Stimulated activated CD8-positive, alpha-beta memory T cell treated with anti-CD3 and anti-CD28 coated beads, Interleukin-4, amount 100 ng/mL, for 48 hours (primary cell): ENCODE results near the gene MVB12B.
"Not testable (repeated sequence)": the region's sequence is repeated elsewhere in the genome, so short reads cannot be mapped to it uniquely, and the experiment has no call there.

ENCODE experiments used
- DNase-seq: peaks from one replicate; pipeline ENCODE4 v3.0.0-alpha.2; 2020

The MVB12B gene

GRCh38 chr9:126526218-126527108 is 199.8 kb downstream of the MVB12B start:
- DNase-seq = no peak

DNA sequence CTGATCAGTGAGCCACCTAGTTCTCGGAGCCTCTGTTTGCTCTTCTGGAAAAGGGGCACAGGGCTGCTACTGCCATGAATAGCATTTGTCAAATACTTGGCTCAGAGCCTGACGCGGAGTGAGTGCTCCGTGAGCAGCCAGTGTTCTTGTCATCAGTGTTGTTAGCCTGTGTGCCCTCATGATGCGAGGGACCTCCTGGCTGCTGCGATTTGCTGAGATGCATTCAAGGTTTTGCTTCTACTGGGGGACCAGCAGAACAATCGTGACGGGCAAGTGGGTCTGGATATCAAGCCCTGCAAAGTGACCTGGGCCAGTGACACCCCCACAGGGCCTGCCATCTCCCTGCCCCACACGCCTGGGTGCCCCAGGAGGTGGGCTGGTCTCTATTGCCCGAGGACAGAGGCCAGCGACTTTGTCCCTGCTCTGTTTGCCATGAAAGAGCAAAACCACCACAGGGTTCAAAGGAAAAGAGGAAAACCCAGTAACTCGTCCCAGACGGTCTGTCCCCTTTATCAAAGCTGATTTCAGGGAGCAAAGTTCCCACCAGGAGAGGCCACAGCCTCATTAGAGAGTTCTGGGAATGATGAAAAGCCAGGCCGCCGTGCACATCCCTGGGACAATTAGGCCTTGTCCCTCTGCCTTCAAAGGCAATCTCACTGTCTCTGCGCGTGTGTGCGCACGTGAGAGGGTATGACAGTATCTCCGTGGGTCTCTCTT is 200.6 kb downstream of the MVB12B start:
- DNase-seq = no peak

DNA sequence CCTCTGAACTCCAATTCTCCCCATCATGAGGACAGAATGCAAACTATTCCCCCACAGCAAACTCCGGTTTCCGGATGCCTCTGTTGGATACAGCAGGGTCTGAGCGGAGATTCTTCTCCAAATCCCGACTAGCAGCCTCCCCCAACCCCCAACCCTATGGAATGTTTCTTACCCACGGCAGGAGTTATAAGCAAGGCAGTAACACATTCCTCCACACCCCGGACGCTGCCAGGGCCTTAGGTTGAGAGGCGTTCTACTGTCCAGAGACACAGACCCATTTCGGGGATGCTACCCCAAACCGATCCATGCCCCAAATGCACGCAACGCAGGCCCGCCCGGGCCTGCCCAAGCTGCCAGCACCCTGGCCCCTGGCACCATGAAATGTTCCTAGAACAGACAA is 201.5 kb downstream of the MVB12B start:
- no peak for DNase-seq

- no peak for DNase-seq
Measured at GRCh38 chr9:126528915-126529314, 202.3 kb downstream of the MVB12B start.

GRCh38 chr9:126531035-126531571 is 204.5 kb downstream of the MVB12B start:
- DNase-seq = no peak

- no peak for DNase-seq
Measured at GRCh38 chr9:126531591-126531990, 205.0 kb downstream of the MVB12B start.

DNA sequence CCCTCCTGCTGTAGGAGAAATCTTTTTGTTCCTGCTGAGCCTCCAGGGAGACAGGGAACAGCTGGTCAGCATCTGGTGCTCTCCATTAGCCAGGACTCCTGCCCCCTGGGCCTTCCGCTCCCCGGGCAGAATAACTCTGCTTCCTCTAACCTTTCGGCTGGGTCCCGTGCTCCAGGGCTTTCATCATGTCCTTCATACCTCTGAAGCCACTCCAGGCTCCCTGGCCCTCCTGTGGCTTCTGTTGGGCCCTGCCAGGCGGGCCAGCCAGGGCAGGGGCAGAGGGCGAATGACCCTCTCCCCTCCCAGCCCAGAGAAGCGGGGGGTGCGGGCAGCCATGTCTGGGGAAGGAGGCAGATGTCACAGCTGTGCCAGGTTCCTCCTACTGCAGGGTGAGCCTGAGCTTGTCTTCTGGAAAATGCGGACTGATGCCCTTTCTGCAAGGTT is 205.4 kb downstream of the MVB12B start:
- DNase-seq = no peak

DNA sequence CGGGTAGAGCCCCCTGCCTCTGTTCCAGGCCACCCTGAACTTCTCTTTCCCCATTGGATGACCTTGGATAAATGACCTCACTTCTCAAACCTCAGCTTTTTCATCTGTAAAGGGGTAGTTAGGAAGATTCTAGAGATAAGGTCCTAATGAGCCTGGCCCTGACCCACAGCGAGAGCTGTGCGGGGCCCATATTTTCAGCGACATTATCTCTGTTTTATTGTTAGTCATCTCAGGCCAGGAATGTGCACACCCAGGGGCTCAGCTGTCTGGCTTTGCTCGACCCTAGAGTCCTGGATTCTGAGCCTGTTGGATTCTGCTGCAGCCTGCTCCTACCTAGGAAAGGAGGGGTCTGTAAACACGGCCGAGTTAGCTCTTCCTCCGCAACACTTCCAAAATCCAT is 205.9 kb downstream of the MVB12B start:
- no peak for DNase-seq

- DNase-seq = no peak
Measured at GRCh38 chr9:126532951-126533925, 206.6 kb downstream of the MVB12B start.

- no peak for DNase-seq
Measured at GRCh38 chr9:126533926-126534310, 207.3 kb downstream of the MVB12B start.

DNA sequence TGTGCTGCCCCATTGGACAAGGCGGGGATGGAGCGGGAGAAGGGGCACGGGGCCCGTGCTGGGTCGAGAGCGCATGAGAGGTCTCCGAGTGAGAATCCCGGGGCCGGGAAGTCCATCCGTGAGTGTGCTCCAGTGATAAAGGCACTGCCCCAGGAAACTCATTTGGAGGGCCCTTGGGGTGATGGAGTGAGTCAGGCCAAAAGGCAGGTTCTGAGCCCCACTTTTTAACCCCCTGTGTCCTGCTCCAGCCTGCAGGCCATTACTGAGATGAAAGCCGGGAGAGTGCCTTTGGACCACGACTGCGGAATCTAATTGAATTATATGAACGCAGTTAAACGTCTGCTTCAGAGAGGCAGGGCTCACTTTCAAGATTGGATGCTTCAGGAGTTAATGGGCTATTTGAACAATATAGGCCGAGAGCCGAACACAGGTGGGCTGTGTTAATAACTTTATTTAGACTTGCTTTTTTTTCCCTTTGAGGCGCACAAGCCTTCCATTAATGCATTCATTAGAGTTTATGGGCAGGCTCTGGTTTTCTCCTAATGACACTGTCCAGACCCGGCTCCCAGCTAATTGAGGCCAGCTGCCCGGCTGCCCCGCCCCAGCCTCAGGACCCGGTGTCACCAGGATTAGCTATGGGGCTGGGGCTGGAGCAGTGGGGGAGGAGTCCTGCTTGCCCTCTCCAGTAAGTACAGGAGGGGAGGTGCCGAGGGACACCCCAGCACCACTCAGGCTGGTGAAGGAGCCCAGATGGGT is 208.0 kb downstream of the MVB12B start:
- no peak for DNase-seq

- no peak for DNase-seq
Measured at GRCh38 chr9:126536131-126536530, 209.5 kb downstream of the MVB12B start.

DNA sequence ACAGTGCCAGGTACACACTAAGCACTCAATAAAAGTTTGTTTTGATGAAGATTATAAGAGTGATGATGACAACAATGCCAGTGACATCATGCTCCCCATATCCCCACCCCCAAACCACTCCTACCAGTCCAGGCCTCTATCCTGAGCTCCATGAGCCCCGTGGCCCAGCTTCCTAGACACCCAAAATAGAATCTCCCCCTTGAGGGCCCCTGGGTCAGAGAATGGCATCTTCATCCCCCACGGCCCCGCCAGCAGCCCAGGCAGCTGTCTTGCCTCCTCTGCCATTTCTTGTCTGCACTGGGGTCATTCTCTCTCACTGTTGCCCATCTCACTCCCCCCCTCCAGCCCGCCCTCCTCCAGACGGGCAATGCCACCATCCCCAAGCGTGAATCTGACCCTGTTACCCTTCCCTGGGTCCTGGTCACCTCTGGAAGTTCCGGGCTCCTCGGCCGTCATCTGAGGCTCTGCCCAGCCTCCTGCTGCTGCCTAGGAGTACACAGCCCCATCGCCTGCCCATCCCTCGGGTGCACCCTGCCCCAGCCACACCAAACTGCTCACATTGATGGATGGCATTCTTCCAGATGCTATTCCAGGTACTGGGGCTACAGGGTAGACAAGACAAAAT is 210.3 kb downstream of the MVB12B start:
- no peak for DNase-seq

DNA sequence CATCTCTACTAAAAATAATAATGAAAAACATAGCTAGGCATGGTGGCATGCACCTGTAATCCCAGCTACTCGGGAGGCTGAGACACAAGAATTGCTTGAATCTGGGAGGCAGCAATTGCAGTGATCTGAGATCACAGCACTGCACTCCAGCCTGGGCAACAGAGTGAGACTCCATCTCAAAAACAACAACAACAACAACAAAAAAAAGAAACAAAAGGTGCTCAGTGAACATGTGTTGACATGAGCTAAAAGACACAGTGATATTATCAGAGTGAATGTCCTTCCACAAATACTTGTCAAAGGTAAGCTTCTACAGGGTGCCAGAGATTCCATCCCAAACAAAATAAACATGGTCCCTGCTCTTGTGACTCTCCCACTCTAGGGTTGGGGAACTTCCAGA is 211.9 kb downstream of the MVB12B start:
- DNase-seq = no peak

- not testable (repeated sequence) for DNase-seq
Measured at GRCh38 chr9:126540398-126540797, 213.8 kb downstream of the MVB12B start.

GRCh38 chr9:126543490-126543889 is 216.9 kb downstream of the MVB12B start:
- DNase-seq = no peak

DNA sequence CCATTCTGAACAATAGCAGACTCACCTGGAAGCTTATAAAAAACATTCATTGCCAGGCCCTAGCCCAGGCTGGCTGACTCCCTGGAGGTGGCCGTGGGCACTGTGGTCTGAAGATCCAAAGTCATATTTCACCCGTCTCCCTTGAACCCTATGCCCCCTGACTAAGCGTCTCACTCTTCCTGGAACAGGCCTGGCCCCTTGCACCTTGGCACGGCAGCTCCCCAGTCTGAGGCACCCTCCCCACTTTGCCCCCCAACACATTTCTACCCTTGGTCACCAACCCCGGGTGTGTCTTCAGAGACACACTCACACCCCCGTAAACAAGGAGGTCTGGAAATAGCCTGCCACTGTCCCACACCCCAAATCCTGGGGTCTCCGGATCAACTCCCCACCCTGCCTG is 218.5 kb downstream of the MVB12B start:
- no peak for DNase-seq

DNA sequence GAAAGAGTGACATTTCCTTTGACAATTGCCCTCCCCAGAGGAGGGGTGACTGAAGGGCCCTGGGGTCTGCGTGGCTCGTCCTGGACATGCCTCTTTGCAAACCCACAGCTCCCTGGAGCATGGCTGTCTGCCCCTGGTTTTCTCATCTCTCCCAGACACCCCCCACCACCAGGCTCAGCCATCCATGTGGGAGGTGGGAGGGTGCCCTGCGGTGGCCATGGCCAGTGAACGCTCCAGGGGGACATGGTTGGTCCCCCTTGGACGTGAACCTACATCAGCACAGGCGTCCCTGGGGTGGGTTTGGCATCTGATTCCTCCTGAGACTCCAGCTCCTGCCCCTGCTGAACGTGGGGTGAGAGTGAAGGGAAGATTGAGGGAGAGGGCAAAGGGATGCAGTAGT is 219.4 kb downstream of the MVB12B start:
- DNase-seq = no peak

- DNase-seq = no peak
Measured at GRCh38 chr9:126548312-126548711, 221.7 kb downstream of the MVB12B start.

DNA sequence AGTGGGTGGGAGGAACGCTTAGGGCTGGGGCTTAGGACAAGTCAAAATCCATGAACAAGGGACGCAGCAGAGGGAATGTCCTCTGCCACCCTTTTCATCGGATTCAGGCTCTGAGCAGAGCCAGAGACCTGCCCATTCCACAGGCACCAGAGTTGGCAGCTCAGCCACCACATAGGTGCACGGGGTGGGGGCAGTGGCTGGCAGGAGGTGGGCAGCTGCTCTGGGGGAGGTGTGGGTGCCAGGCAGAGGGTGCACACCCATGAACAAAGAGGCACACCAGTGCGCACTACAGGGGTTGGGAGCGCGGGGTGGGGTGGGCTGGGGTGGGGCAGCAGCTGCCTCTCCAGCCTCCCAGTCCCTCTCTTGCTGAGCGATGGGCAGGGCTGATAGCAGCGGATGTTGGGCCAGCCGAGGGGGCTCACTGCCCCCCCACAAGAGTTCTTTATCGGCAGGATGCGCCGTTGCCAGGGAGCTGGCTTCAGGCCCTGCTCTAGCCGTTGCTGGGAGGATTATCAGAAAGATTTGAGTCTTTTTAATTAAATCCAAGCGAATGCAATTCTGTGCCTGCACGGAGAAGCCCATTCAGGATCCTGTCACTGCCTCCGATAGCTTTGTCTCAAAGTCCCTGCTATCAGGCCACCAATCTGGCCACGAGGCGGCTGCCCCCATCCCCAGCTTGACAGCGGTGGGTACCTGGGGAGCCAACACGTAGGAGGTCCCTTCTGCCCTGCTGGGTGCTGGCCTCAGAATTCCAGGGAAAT is 222.8 kb downstream of the MVB12B start:
- no peak for DNase-seq

DNA sequence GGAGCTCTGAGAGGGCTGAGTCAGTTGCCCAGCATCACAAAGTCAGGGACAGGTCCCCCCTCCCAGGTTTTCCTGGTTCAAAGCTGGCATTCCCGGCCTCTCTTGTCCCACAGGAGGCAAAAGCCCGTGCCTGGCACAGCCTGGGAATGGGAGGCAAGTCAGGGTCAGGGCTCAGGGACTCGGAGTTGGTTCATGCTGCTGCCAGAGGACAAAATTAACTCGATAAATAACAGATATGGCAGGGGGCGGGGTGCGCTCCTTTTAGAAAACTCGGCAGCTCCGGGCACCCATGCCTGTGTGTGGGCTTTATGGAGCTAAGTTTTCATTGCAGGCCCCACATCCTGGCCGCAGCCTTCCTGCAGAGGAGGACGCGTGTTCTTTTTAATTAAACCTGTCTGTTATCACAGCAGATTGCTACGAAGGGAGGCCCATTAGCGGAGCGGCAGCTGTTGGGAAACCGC is 224.3 kb downstream of the MVB12B start:
- no peak for DNase-seq
